HEK293 (cell line): ENCODE data around the gene CRP.

Experiments used
- GLIS1 ChIP-seq: fragments of 450-650 bp; formaldehyde crosslinking; IDR thresholded peaks from 2 replicates; pipeline ENCODE4 v1.5.1; 2016; ENCODE audit warnings: missing biosample characterization, missing genetic modification characterization
- PRDM1 ChIP-seq: fragments of 450-650 bp; formaldehyde crosslinking; IDR thresholded peaks from 2 replicates; pipeline ENCODE4; 2016; ENCODE audit warnings: missing biosample characterization, missing genetic modification characterization
- YY1 ChIP-seq: fragments of 450-650 bp; formaldehyde crosslinking; IDR thresholded peaks from 2 replicates; pipeline ENCODE4 v1.5.1; 2018; ENCODE audit warnings: missing biosample characterization, missing genetic modification characterization
- ZBTB44 ChIP-seq: fragments of 450-650 bp; IDR thresholded peaks from 2 replicates; pipeline ENCODE4 v1.5.1; 2018; ENCODE audit warnings: missing biosample characterization, mild to moderate bottlenecking, missing genetic modification characterization

CRP gene

GRCh38 chr1:159663552-159663951, 50.8 kb downstream of the CRP start (continued):
- TF ChIP-seq ZBTB44 (tag by site-specific recombination) (no peak), GLIS1 (tag by site-specific recombination) (no peak), PRDM1 (tag by site-specific recombination) (no peak), YY1 (no peak)
